GM21515 (cell line): ENCODE data around the gene ZNF414.

Source experiments
- ATAC-seq: cut with Tn5 transposase; IDR thresholded peaks from one replicate; pipeline ENCODE4 v1.9.1; 2021; ENCODE audit not compliant: unreplicated experiment

ZNF414 gene

GRCh38 chr19:8491574-8491973 lies 22.4 kb downstream of the ZNF414 start:
- ATAC-seq: no peak

- no peak for ATAC-seq
These were observed 23.1 kb downstream of the ZNF414 start for GRCh38 chr19:8490873-8491272.

- ATAC-seq: no peak
These were observed 23.6 kb downstream of the ZNF414 start for GRCh38 chr19:8490395-8490760.

- no peak for ATAC-seq
These were observed 24.2 kb downstream of the ZNF414 start for GRCh38 chr19:8489561-8490394.

GRCh38 chr19:8488365-8488764 lies 25.6 kb downstream of the ZNF414 start:
- no peak for ATAC-seq

- ATAC-seq: no peak
These were observed 26.7 kb downstream of the ZNF414 start for GRCh38 chr19:8487137-8487851.

GRCh38 chr19:8486661-8487136 lies 27.3 kb downstream of the ZNF414 start:
- no peak for ATAC-seq

GRCh38 chr19:8485561-8486371 lies 28.2 kb downstream of the ZNF414 start:
- no peak for ATAC-seq

GRCh38 chr19:8484331-8484894 lies 29.6 kb downstream of the ZNF414 start:
- no peak for ATAC-seq

- no peak for ATAC-seq
These were observed 30.8 kb downstream of the ZNF414 start for GRCh38 chr19:8483165-8483564.

GRCh38 chr19:8482696-8483095 lies 31.3 kb downstream of the ZNF414 start:
- no peak for ATAC-seq

GRCh38 chr19:8481616-8482015 lies 32.4 kb downstream of the ZNF414 start:
- ATAC-seq: no peak

GRCh38 chr19:8481201-8481600 lies 32.8 kb downstream of the ZNF414 start:
- no peak for ATAC-seq

- no peak for ATAC-seq
These were observed 35.4 kb downstream of the ZNF414 start for GRCh38 chr19:8478598-8478997.

- ATAC-seq: no peak
These were observed 36.1 kb downstream of the ZNF414 start for GRCh38 chr19:8477889-8478288.

GRCh38 chr19:8476524-8476923 lies 37.4 kb downstream of the ZNF414 start:
- ATAC-seq: no peak

GRCh38 chr19:8475005-8475404 lies 39.0 kb downstream of the ZNF414 start:
- ATAC-seq: no peak

GRCh38 chr19:8473648-8474476 lies 40.1 kb downstream of the ZNF414 start:
- no peak for ATAC-seq

- ATAC-seq: no peak
These were observed 44.2 kb downstream of the ZNF414 start for GRCh38 chr19:8469613-8470368.
